Stimulated activated CD4-positive, alpha-beta T cell treated with anti-CD3 and anti-CD28 coated beads, Interleukin-1b, Interleukin-23, amount 100 ng/mL, for 24 hours (primary cell): ENCODE results near the gene ACSL3.

Source experiments
- DNase-seq, 4 experiments: peaks; one replicate each; pipeline ENCODE4 v3.0.0-alpha.2; 2020; ENCODE audit warnings: low read depth in 4 of 4, low spot score in 1 of 4

Gene ACSL3

GRCh38 chr2:222878877-222879603, 18.2 kb downstream of the ACSL3 start:
- no peak for DNase-seq

- DNase-seq = no peak
These were observed 18.7 kb downstream of the ACSL3 start for GRCh38 chr2:222879604-222879933.

- no peak for DNase-seq
These were observed 21.7 kb downstream of the ACSL3 start for GRCh38 chr2:222882484-222882928.

GRCh38 chr2:222883420-222883819, 22.6 kb downstream of the ACSL3 start:
- DNase-seq = no peak

GRCh38 chr2:222884114-222884771, 23.4 kb downstream of the ACSL3 start:
- no peak for DNase-seq

- DNase-seq = no peak
These were observed 24.1 kb downstream of the ACSL3 start for GRCh38 chr2:222884805-222885424.

GRCh38 chr2:222887124-222887523, 26.3 kb downstream of the ACSL3 start:
- DNase-seq = no peak

- DNase-seq = no peak
These were observed 27.9 kb downstream of the ACSL3 start for GRCh38 chr2:222888716-222889115.

- DNase-seq = no peak
These were observed 31.1 kb downstream of the ACSL3 start for GRCh38 chr2:222891890-222892289.

- DNase-seq = no peak
These were observed 31.5 kb downstream of the ACSL3 start for GRCh38 chr2:222892321-222892720.

- DNase-seq = no peak
These were observed 31.9 kb downstream of the ACSL3 start for GRCh38 chr2:222892761-222893160.

- DNase-seq = no peak
These were observed 32.9 kb downstream of the ACSL3 start for GRCh38 chr2:222893716-222894115.

GRCh38 chr2:222895144-222895543, 34.3 kb downstream of the ACSL3 start:
- DNase-seq = no peak

- DNase-seq = no peak
These were observed 37.1 kb downstream of the ACSL3 start for GRCh38 chr2:222897898-222898297.

- DNase-seq = no peak
These were observed 38.8 kb downstream of the ACSL3 start for GRCh38 chr2:222899413-222900181.

- no peak for DNase-seq
These were observed 39.5 kb downstream of the ACSL3 start for GRCh38 chr2:222900354-222900753.

GRCh38 chr2:222902660-222903059, 41.8 kb downstream of the ACSL3 start:
- no peak for DNase-seq

- no peak for DNase-seq
These were observed 42.7 kb downstream of the ACSL3 start for GRCh38 chr2:222903234-222904220.

- no peak for DNase-seq
These were observed 43.9 kb downstream of the ACSL3 start for GRCh38 chr2:222904557-222905258.

- DNase-seq = no peak
These were observed 46.2 kb downstream of the ACSL3 start for GRCh38 chr2:222907048-222907447.
